Ovary (tissue), 3 donors: Measurements from ENCODE around the gene KRT83.

ENCODE experiments used
- POLR2A ChIP-seq: fragments of 450-650 bp; IDR thresholded peaks from one replicate; pipeline ENCODE4 v1.6.1; 2017; ENCODE audit warnings: antibody characterized with exemption, mild to moderate bottlenecking, moderate library complexity
- TF ChIP-seq, protein P1 (sequence below), 3 donors: fragments of 450-650 bp in 2 of 3; fragments of 200-600 bp in 1 of 3; IDR thresholded peaks; one replicate each; pipeline versions ENCODE4 v1.5.1 to v1.8.0; 2016 to 2022; ENCODE audit warnings: antibody characterized with exemption in 3 of 3, mild to moderate bottlenecking in 1 of 3
- donor health status: DM: no; HTN: no; CAD: no.

DNA sequence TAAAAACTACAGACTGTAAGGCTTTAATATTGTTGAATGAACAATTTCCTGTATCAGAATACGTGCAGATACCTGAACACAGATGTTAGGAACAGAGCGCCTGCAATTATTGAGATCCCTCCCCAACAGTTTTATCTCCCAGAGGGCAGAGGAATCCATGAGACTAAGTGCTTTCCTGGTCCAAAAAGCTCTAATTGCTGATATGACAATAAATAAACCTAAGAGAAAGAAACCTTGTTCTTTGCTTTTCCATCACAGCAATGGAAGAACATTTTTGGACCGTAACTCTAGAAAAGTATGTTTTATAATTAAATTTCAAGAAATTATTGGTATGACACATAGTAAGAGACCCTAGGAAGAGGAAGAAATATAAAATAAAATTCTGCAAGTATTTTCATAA, 13.0 kb upstream of the KRT83 start:
- TF ChIP-seq, protein P1, sequence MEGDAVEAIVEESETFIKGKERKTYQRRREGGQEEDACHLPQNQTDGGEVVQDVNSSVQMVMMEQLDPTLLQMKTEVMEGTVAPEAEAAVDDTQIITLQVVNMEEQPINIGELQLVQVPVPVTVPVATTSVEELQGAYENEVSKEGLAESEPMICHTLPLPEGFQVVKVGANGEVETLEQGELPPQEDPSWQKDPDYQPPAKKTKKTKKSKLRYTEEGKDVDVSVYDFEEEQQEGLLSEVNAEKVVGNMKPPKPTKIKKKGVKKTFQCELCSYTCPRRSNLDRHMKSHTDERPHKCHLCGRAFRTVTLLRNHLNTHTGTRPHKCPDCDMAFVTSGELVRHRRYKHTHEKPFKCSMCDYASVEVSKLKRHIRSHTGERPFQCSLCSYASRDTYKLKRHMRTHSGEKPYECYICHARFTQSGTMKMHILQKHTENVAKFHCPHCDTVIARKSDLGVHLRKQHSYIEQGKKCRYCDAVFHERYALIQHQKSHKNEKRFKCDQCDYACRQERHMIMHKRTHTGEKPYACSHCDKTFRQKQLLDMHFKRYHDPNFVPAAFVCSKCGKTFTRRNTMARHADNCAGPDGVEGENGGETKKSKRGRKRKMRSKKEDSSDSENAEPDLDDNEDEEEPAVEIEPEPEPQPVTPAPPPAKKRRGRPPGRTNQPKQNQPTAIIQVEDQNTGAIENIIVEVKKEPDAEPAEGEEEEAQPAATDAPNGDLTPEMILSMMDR (IDR thresholded peaks at IDR 0.05) = no peak
- no peak for TF ChIP-seq POLR2A
